Islet of Langerhans (tissue), 1 donor: ENCODE measurements around the gene RRAGA.
"Not testable (repeated sequence)": the region's sequence is repeated elsewhere in the genome, so short reads cannot be mapped to it uniquely, and the experiment has no call there.

ENCODE experiments used
- FAIRE-seq: peaks from one replicate; lab custom pipeline; 2011; peaks lifted over from hg19 to GRCh38; lab: Jason Lieb, UNC

Gene RRAGA

DNA sequence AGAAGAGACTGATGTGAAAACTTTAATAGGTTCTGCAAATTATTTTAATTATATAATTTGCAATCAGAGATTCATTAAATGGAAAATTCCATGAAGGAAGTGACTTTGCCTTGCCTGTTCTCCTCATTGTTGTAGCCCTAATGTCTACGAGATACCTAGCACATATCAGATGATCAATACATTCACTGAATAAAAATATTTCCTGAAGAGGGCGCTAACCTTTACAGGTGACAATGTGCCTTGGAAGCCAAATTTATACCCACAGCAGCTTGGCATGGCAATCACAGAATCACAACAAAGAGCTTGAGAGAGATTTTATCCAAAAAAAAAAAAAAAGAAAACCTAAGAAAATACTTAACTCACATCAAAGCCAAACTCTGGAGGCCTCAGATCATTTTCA is 36.1 kb downstream of the RRAGA start:
- FAIRE-seq, result no peak

DNA sequence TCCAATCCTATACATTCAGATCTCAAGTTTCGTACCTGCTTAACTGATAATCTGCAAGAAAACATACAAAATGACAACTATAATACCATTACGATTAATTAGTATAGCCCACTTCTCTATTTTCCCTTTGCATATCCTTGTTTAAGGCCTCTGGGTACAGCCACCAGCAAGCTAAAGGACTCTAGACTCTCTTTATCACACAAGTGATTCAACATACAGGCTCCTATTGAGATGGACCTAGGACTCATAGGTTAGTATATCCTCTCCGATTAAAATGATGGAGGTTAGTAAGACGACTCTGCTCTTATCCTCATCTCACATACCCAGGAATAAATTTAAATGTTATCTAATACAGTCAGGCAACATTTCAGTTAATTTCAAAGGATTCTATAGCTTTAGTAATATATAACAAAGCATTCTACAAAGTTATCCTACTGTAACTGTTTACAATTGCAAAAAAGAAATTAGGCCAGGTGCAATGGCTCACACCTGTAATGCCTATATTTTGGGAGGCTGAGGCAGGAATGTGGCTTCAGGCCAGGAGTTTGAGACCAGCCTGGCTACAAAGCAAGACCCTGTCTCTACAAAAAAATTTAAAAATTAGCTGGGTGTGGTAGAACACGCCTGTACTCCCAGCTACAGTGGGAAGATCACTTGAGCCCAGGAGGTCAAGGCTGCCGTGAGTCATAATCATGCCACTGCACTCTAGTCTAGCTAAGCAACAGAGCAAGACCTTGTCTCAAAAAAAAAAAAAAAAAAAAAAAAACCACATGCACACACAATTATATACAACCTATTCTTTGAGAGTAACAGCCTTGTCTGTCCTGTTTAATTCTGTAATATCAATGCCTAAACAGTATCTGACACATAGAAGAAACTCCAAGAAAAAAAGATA is 38.1 kb downstream of the RRAGA start:
- peak; percentile 91 for FAIRE-seq

DNA sequence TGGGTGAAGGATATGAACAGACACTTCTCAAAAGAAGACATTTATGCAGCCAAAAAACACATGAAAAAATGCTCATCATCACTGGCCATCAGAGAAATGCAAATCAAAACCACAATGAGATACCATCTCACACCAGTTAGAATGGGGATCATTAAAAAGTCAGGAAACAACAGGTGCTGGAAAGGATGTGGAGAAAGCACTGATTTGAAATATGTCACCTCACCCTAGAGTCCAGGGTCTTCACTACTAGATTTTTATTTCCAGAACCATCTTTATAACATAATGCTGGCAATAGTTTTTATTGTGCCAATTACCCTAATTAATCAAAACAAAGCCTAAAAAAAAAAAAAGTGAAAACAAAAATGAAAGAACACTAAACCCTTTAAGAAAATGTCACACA is 48.2 kb downstream of the RRAGA start:
- not testable (repeated sequence) for FAIRE-seq
